ENCODE measurements around the gene ANKFN1.

ANKFN1 gene

GRCh38 chr17:56497132-56497531, 343.9 kb downstream of the ANKFN1 start:
- H3K36me3 ChIP-seq (ENCODE audit: control insufficient read depth, insufficient read depth, low read length) = no peaks in the 10 kb centered on the region
- H3K9me3 ChIP-seq (ENCODE audit: control insufficient read depth, low read length) = no peaks in the 10 kb centered on the region
- no CpG with 5 or more reads among the region's 2 CpGs for WGBS, 2 experiments (ENCODE audit: insufficient coverage in 2 of 2)
- H3K27ac ChIP-seq (ENCODE audit: low read depth, low read length, severe bottlenecking) = no peak overlapping the region
- H3K4me3 ChIP-seq (ENCODE audit: extremely low read depth, insufficient read depth, low read length, poor library complexity, severe bottlenecking) = no peak overlapping the region
- H3K4me1 ChIP-seq (ENCODE audit: control insufficient read depth, insufficient read depth, low read length, poor library complexity, severe bottlenecking) = no peaks in the 10 kb centered on the region

- no CpG with 5 or more reads among the region's 1 CpG for WGBS, 2 experiments (ENCODE audit: insufficient coverage in 2 of 2)
- H3K27ac ChIP-seq (ENCODE audit: low read depth, low read length, severe bottlenecking) = no peak overlapping the region
- no peaks in the 10 kb centered on the region for H3K9me3 ChIP-seq (ENCODE audit: control insufficient read depth, low read length)
- H3K4me3 ChIP-seq (ENCODE audit: extremely low read depth, insufficient read depth, low read length, poor library complexity, severe bottlenecking) = no peak overlapping the region
- no peaks in the 10 kb centered on the region for H3K4me1 ChIP-seq (ENCODE audit: control insufficient read depth, insufficient read depth, low read length, poor library complexity, severe bottlenecking)
- no peaks in the 10 kb centered on the region for H3K36me3 ChIP-seq (ENCODE audit: control insufficient read depth, insufficient read depth, low read length)
Measured at GRCh38 chr17:56499799-56500388, 346.6 kb downstream of the ANKFN1 start.

- no peaks in the 10 kb centered on the region for H3K9me3 ChIP-seq (ENCODE audit: control insufficient read depth, low read length)
- no peaks in the 10 kb centered on the region for H3K4me1 ChIP-seq (ENCODE audit: control insufficient read depth, insufficient read depth, low read length, poor library complexity, severe bottlenecking)
- WGBS, 2 experiments (ENCODE audit: insufficient coverage in 2 of 2) = 93% methylated on average over 2 of the region's 5 CpGs; no CpG with 5 or more reads in 1 of the 2 experiments
- H3K4me3 ChIP-seq (ENCODE audit: extremely low read depth, insufficient read depth, low read length, poor library complexity, severe bottlenecking) = no peak overlapping the region
- no peak overlapping the region for H3K27ac ChIP-seq (ENCODE audit: low read depth, low read length, severe bottlenecking)
- H3K36me3 ChIP-seq (ENCODE audit: control insufficient read depth, insufficient read depth, low read length) = no peaks in the 10 kb centered on the region
Measured at GRCh38 chr17:56502120-56502654, 348.9 kb downstream of the ANKFN1 start.

GRCh38 chr17:56505154-56505756, 352.0 kb downstream of the ANKFN1 start:
- no peaks in the 10 kb centered on the region for H3K4me1 ChIP-seq (ENCODE audit: control insufficient read depth, insufficient read depth, low read length, poor library complexity, severe bottlenecking)
- no CpG with 5 or more reads among the region's 2 CpGs for WGBS, 2 experiments (ENCODE audit: insufficient coverage in 2 of 2)
- no peak overlapping the region for H3K4me3 ChIP-seq (ENCODE audit: extremely low read depth, insufficient read depth, low read length, poor library complexity, severe bottlenecking)
- no peak overlapping the region for H3K27ac ChIP-seq (ENCODE audit: low read depth, low read length, severe bottlenecking)
- no peaks in the 10 kb centered on the region for H3K36me3 ChIP-seq (ENCODE audit: control insufficient read depth, insufficient read depth, low read length)
- H3K9me3 ChIP-seq (ENCODE audit: control insufficient read depth, low read length) = no peaks in the 10 kb centered on the region

GRCh38 chr17:56506349-56506748, 353.1 kb downstream of the ANKFN1 start:
- no peaks in the 10 kb centered on the region for H3K36me3 ChIP-seq (ENCODE audit: control insufficient read depth, insufficient read depth, low read length)

GRCh38 chr17:56510554-56511342, 357.5 kb downstream of the ANKFN1 start:
- no peak overlapping the region for H3K4me3 ChIP-seq (ENCODE audit: extremely low read depth, insufficient read depth, low read length, poor library complexity, severe bottlenecking)
- no peaks in the 10 kb centered on the region for H3K36me3 ChIP-seq (ENCODE audit: control insufficient read depth, insufficient read depth, low read length)
- peaks cover 4% of the 10 kb centered on the region for H3K4me1 ChIP-seq (ENCODE audit: control insufficient read depth, insufficient read depth, low read length, poor library complexity, severe bottlenecking)
- no peak overlapping the region for H3K27ac ChIP-seq (ENCODE audit: low read depth, low read length, severe bottlenecking)
- H3K9me3 ChIP-seq (ENCODE audit: control insufficient read depth, low read length) = no peaks in the 10 kb centered on the region
- 96 to 97% methylated on average over 38 to 46 of the region's 46 CpGs for WGBS, 2 experiments (ENCODE audit: insufficient coverage in 2 of 2)

More at GRCh38 chr17:56506349-56506748, 353.1 kb downstream of the ANKFN1 start:
- no peaks in the 10 kb centered on the region for H3K4me1 ChIP-seq (ENCODE audit: control insufficient read depth, insufficient read depth, low read length, poor library complexity, severe bottlenecking)
- H3K4me3 ChIP-seq (ENCODE audit: extremely low read depth, insufficient read depth, low read length, poor library complexity, severe bottlenecking) = no peak overlapping the region
- H3K27ac ChIP-seq (ENCODE audit: low read depth, low read length, severe bottlenecking) = no peak overlapping the region
- no peaks in the 10 kb centered on the region for H3K9me3 ChIP-seq (ENCODE audit: control insufficient read depth, low read length)

- Histone ChIP-seq H3K4me3 (ENCODE audit: extremely low read depth, insufficient read depth, low read length, poor library complexity, severe bottlenecking) (no peak overlapping the region), H3K36me3 (ENCODE audit: control insufficient read depth, insufficient read depth, low read length) (no peaks in the 10 kb centered on the region), H3K27ac (ENCODE audit: low read depth, low read length, severe bottlenecking) (no peak overlapping the region), H3K9me3 (ENCODE audit: control insufficient read depth, low read length) (no peaks in the 10 kb centered on the region), H3K4me1 (ENCODE audit: control insufficient read depth, insufficient read depth, low read length, poor library complexity, severe bottlenecking) (peaks cover 4% of the 10 kb centered on the region)
- no CpG with 5 or more reads among the region's 2 CpGs for WGBS, 2 experiments (ENCODE audit: insufficient coverage in 2 of 2)
Measured at GRCh38 chr17:56514264-56514663, 361.0 kb downstream of the ANKFN1 start.

- Histone ChIP-seq H3K4me1 (ENCODE audit: control insufficient read depth, insufficient read depth, low read length, poor library complexity, severe bottlenecking) (peaks cover 4% of the 10 kb centered on the region), H3K36me3 (ENCODE audit: control insufficient read depth, insufficient read depth, low read length) (no peaks in the 10 kb centered on the region), H3K27ac (ENCODE audit: low read depth, low read length, severe bottlenecking) (no peak overlapping the region), H3K9me3 (ENCODE audit: control insufficient read depth, low read length) (no peaks in the 10 kb centered on the region), H3K4me3 (ENCODE audit: extremely low read depth, insufficient read depth, low read length, poor library complexity, severe bottlenecking) (no peak overlapping the region)
- WGBS, 2 experiments (ENCODE audit: insufficient coverage in 2 of 2) = 91 to 94% methylated on average over 2 of the region's 4 CpGs
Measured at GRCh38 chr17:56514899-56515298, 361.6 kb downstream of the ANKFN1 start.

- Histone ChIP-seq H3K4me3 (ENCODE audit: extremely low read depth, insufficient read depth, low read length, poor library complexity, severe bottlenecking) (no peak overlapping the region), H3K9me3 (ENCODE audit: control insufficient read depth, low read length) (no peaks in the 10 kb centered on the region), H3K36me3 (ENCODE audit: control insufficient read depth, insufficient read depth, low read length) (no peaks in the 10 kb centered on the region), H3K27ac (ENCODE audit: low read depth, low read length, severe bottlenecking) (no peak overlapping the region), H3K4me1 (ENCODE audit: control insufficient read depth, insufficient read depth, low read length, poor library complexity, severe bottlenecking) (peaks cover 2% of the 10 kb centered on the region)
- WGBS, 2 experiments (ENCODE audit: insufficient coverage in 2 of 2) = 73 to 86% methylated on average over 3 to 9 of the region's 12 CpGs
Measured at GRCh38 chr17:56521414-56522141, 368.3 kb downstream of the ANKFN1 start.

- Histone ChIP-seq H3K27ac (ENCODE audit: low read depth, low read length, severe bottlenecking) (no peak overlapping the region), H3K36me3 (ENCODE audit: control insufficient read depth, insufficient read depth, low read length) (no peaks in the 10 kb centered on the region), H3K9me3 (ENCODE audit: control insufficient read depth, low read length) (no peaks in the 10 kb centered on the region), H3K4me3 (ENCODE audit: extremely low read depth, insufficient read depth, low read length, poor library complexity, severe bottlenecking) (no peak overlapping the region), H3K4me1 (ENCODE audit: control insufficient read depth, insufficient read depth, low read length, poor library complexity, severe bottlenecking) (peaks cover 2% of the 10 kb centered on the region)
- WGBS, 2 experiments (ENCODE audit: insufficient coverage in 2 of 2) = 100% methylated on average over 1 of the region's 2 CpGs; no CpG with 5 or more reads in 1 of the 2 experiments
Measured at GRCh38 chr17:56523042-56523441, 369.8 kb downstream of the ANKFN1 start.
